ENCODE measurements around the gene NELFB. TPM values are rescaled to one million over a fixed set of nuclear protein-coding genes. Genes with fewer than 3 reads are reported as not detected.

NELFB gene
- total and polyA plus RNA-seq, 9 of the 15 experiments (the other 6 are each of a cell fraction or from before 2014, with no cell fraction given) = 0.24 to 84.0 (median 29.7) TPM

- ATAC-seq (peak; percentile 23), FAIRE-seq (peak; percentile 73), DNase-seq (ENCODE audit: extremely low read depth in 1 of 4, low spot score in 3 of 4) (peak; percentile 52 to 75 (median 56))
- Histone ChIP-seq H3K79me2 (ENCODE audit: control insufficient read depth, insufficient read depth, low read length) (peaks cover 28% of the 10 kb centered on the region), H4K20me1 (replicated peaks; ENCODE audit: control insufficient read depth, insufficient read depth, low read length) (peaks cover 13% of the 10 kb centered on the region), H3K27ac (ENCODE audit: extremely low read depth, low read depth, low read length) (peak overlapping the region; percentile 88), H3K9me3 (replicated peaks; ENCODE audit: control insufficient read depth, insufficient read depth, low read depth, low read length) (no peaks in the 10 kb centered on the region), H3K9ac (ENCODE audit: insufficient read depth in 1 of 2, low read depth in 2 of 2, low read length in 2 of 2) (peak overlapping the region; percentile 81 to 98), H3K4me1 (replicated peaks in 1 of 2; ENCODE audit: control insufficient read depth in 2 of 2, insufficient read depth in 2 of 2, low read length in 2 of 2) (peaks cover 37 to 82% of the 10 kb centered on the region in 2 experiments), H2AFZ (ENCODE audit: low read depth, low read length) (0 out of 2 replicates have a peak overlapping the region, but pooled peaks have one; percentile 33), H3K4me2 (ENCODE audit: insufficient read depth, low read length) (peak overlapping the region; percentile 82), H3K9me1 (ENCODE audit: control insufficient read depth, insufficient read depth, low read length) (peaks cover 6% of the 10 kb centered on the region), H3K36me3 (ENCODE audit: control insufficient read depth, insufficient read depth, low read length) (peaks cover 8% of the 10 kb centered on the region; the same call in 1 of the 3 replicates), H3K27me3 (ENCODE audit: control insufficient read depth in 2 of 2, insufficient read depth in 2 of 2, low read length in 2 of 2) (no peaks in the 10 kb centered on the region), H3K4me3 (peak overlapping the region; percentile 90)
- intact Hi-C loops (cut with micrococcal nuclease) = loop anchor here (5.0 to 10.0 kb wide), 4 partner anchors 58 to 232 kb away; partner anchors contain the start of genes EXD3, NOXA1 and TUBB4B
- POLR2A ChIA-PET = interaction anchor here (0.6 kb wide), 1 partner anchor 10 kb away, joined by 3 read pairs; no protein-coding TSS in a partner anchor
- CTCF ChIA-PET (ENCODE audit: low intra/inter-chr PET ratio) = no interaction called here
- no TSS peak for BruUV-seq (replicated peaks)
- in situ Hi-C loops (cut with MboI) = no loop called here
- under 1% methylated on average over 19 of the region's 25 CpGs for WGBS (ENCODE audit: insufficient coverage, low coverage, missing lambda C conversion rate)
- no peak for TF ChIP-seq PHF20 (IDR thresholded peaks at IDR 0.05; ENCODE audit: partially characterized antibody)
- TF ChIP-seq GATA2 (CRISPR knock-in tag; IDR thresholded peaks at IDR 0.05) = no peak
- no peak for TF ChIP-seq SMARCE1 (IDR thresholded peaks at IDR 0.05)
- TF ChIP-seq CBX1 (IDR thresholded peaks at IDR 0.05; ENCODE audit: low read depth) = no peak
- no peak for TF ChIP-seq ELK3 (CRISPR knock-in tag; IDR thresholded peaks at IDR 0.05)
- 0 out of 2 replicates have a peak, but pooled peaks have one; percentile 30 for TF ChIP-seq FOXP4 (CRISPR knock-in tag; IDR thresholded peaks at IDR 0.05; ENCODE audit: borderline replicate concordance)
- 0 out of 2 replicates have a peak, but pooled peaks have one; percentile 12 for TF ChIP-seq ZBTB40 (IDR thresholded peaks at IDR 0.05)
- TF ChIP-seq ZBTB40 (CRISPR knock-in tag; IDR thresholded peaks at IDR 0.05) = no peak
- TF ChIP-seq PCBP2 (IDR thresholded peaks at IDR 0.05; ENCODE audit: low read depth, low read length, poor library complexity, severe bottlenecking) = no peak
- TF ChIP-seq ZNF583 (CRISPR knock-in tag; IDR thresholded peaks at IDR 0.05) = no peak
Observed at GRCh38 chr9:137300567-137301080, 45.5 kb downstream of the NELFB start.
